ENCODE data around the gene PPP2R3C. TPM values are rescaled to one million over a fixed set of nuclear protein-coding genes. Genes with fewer than 3 reads are reported as not detected.

Gene PPP2R3C
- polyA plus RNA-seq, 1 experiment, result 11.3 TPM

GRCh38 chr14:35088514-35088913 is 33.3 kb downstream of the PPP2R3C start:
- Histone ChIP-seq H3K4me3 (ENCODE audit: low read depth, low read length) (no peak overlapping the region), H3K36me3 (ENCODE audit: control insufficient read depth, insufficient read depth, low read length) (peaks cover under 1% of the 10 kb centered on the region; the same call in 1 of the 2 replicates), H3K27me3 (ENCODE audit: control insufficient read depth, insufficient read depth, low read length) (no peaks in the 10 kb centered on the region)
- TF ChIP-seq CTCF (IDR thresholded peaks at IDR 0.05; ENCODE audit: insufficient read depth, low read depth, low read length), result no peak
- POLR2A ChIA-PET, result no interaction called here
- CTCF ChIA-PET, result no interaction called here
- DNase-seq (ENCODE audit: low read depth), result no peak

GRCh38 chr14:35085441-35085840 is 36.3 kb downstream of the PPP2R3C start:
- Histone ChIP-seq H3K27me3 (ENCODE audit: control insufficient read depth, insufficient read depth, low read length) (no peaks in the 10 kb centered on the region), H3K36me3 (ENCODE audit: control insufficient read depth, insufficient read depth, low read length) (peaks cover 2% of the 10 kb centered on the region; the same call in 1 of the 2 replicates), H3K4me3 (ENCODE audit: low read depth, low read length) (no peak overlapping the region)
- CTCF ChIA-PET, result interaction anchor here (0.5 kb wide), 1 partner anchor 337 kb away, joined by 3 read pairs; no protein-coding TSS in a partner anchor
- POLR2A ChIA-PET, result no interaction called here
- TF ChIP-seq CTCF (IDR thresholded peaks at IDR 0.05; ENCODE audit: insufficient read depth, low read depth, low read length), result no peak
- no peak for DNase-seq (ENCODE audit: low read depth)

GRCh38 chr14:35083530-35084150 is 38.1 kb downstream of the PPP2R3C start:
- H3K4me3 ChIP-seq (ENCODE audit: low read depth, low read length), result no peak overlapping the region
- DNase-seq (ENCODE audit: low read depth), result no peak
- CTCF ChIA-PET, result no interaction called here
- no peaks in the 10 kb centered on the region for H3K27me3 ChIP-seq (ENCODE audit: control insufficient read depth, insufficient read depth, low read length)
- POLR2A ChIA-PET, result no interaction called here
- TF ChIP-seq CTCF (IDR thresholded peaks at IDR 0.05; ENCODE audit: insufficient read depth, low read depth, low read length), result no peak
- peaks cover 2% of the 10 kb centered on the region; the same call in 1 of the 2 replicates for H3K36me3 ChIP-seq (ENCODE audit: control insufficient read depth, insufficient read depth, low read length)

GRCh38 chr14:35079742-35080141 is 42.0 kb downstream of the PPP2R3C start:
- POLR2A ChIA-PET, result no interaction called here
- no peak for DNase-seq (ENCODE audit: low read depth)
- TF ChIP-seq CTCF (IDR thresholded peaks at IDR 0.05; ENCODE audit: insufficient read depth, low read depth, low read length), result no peak
- CTCF ChIA-PET, result interaction anchor here (0.5 kb wide), 1 partner anchor 411 kb away, joined by 3 read pairs; no protein-coding TSS in a partner anchor
- peaks cover 4% of the 10 kb centered on the region; the same call in 1 of the 2 replicates for H3K36me3 ChIP-seq (ENCODE audit: control insufficient read depth, insufficient read depth, low read length)
- no peaks in the 10 kb centered on the region for H3K27me3 ChIP-seq (ENCODE audit: control insufficient read depth, insufficient read depth, low read length)
- no peak overlapping the region for H3K4me3 ChIP-seq (ENCODE audit: low read depth, low read length)

GRCh38 chr14:35078082-35078481 is 43.7 kb downstream of the PPP2R3C start:
- H3K36me3 ChIP-seq (ENCODE audit: control insufficient read depth, insufficient read depth, low read length), result peaks cover 2% of the 10 kb centered on the region; the same call in 1 of the 2 replicates
- no peak overlapping the region for H3K4me3 ChIP-seq (ENCODE audit: low read depth, low read length)
- ChIA-PET POLR2A (no interaction called here), CTCF (no interaction called here)
- no peaks in the 10 kb centered on the region for H3K27me3 ChIP-seq (ENCODE audit: control insufficient read depth, insufficient read depth, low read length)
- TF ChIP-seq CTCF (IDR thresholded peaks at IDR 0.05; ENCODE audit: insufficient read depth, low read depth, low read length), result no peak
- DNase-seq (ENCODE audit: low read depth), result no peak

All from BJ (cell line).